Fibroblast of peridontal ligament (primary cell): ENCODE results near the gene ACKR3.

Experiments used
- DNase-seq: peaks from one replicate; pipeline ENCODE4 v3.0.0-alpha.2; 2010; ENCODE audit errors: extremely low read depth

The ACKR3 gene

GRCh38 chr2:236608188-236608525 lies 38.5 kb downstream of the ACKR3 start:
- no peak for DNase-seq

DNA sequence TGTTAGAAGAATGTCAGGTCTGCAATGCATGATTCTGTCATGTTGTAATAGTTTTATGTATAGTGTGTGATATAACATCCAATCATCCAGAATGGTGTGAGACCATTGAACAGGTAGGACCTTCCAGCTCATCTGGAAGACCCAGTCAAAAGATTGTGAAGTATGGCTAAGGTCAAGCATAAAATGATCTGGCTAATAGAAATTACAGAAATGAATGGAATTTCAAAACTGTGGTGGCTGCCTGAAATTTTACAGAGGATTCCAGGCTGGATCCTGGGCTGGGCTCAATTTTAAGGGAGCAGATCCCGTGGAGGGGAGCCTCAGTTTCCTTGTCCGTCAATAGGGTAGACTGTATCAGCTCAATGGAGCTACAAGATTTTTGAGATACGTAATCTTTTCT lies 39.1 kb downstream of the ACKR3 start:
- DNase-seq = no peak

DNA sequence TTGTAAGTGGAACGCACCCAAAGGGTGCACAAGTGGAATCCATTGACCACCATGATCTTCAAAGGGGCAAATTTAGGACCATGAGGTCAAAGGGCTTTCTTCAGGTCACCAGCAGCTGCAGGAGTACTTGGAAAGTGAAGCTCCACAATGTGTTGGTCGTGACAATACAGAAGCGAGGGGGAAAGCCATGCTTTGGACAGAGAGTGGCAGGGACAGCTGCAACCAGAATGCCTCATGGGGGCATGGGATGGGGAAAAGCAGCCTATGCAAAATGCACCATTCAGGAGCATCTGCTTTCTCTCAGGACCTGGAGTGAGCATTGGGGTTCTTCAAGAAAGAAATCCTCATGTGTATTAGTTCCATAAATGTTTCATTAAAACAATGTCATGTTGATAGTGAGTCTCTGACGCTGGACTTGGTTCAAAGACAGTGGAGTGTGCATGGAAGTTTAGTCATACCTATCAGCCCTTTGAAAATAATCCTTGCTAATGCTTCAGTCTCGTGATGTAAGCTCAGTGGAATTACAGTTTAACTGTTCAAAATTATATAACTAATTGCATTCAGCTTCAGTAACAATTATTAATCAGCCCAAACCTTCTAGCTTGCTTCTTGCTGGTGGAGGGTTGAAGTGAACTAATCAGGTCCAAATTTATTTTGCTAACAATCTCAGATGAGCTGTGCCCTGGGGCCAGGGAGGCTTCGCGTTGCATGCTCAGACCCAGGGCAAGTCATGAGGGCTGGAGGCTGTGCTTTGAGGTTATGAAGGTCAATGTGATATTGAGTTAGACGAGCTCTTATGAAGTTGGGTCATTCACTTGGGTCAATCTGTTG lies 41.6 kb downstream of the ACKR3 start:
- DNase-seq = no peak

- no peak for DNase-seq
These were observed 43.1 kb downstream of the ACKR3 start for GRCh38 chr2:236612737-236613136.

DNA sequence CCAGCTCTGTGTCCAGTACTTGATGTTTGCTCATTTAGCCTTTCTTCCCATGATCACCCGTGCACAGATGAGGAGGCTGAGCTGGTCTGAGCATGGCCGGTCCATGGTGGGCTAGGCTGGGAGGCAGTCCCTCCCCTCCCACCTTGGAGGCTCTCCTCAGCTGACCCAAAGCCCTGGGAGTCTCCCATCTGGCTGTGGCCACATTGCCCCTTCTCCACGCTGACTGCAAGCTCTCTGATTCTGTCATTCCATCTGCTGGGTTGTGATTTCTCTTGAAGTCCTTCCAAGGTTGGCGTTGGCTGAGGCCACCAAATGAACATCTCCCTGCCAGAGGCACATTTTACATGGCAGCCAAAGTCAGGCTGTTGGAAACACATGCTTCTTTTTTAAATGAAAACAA lies 44.0 kb downstream of the ACKR3 start:
- DNase-seq = no peak

GRCh38 chr2:236614551-236614950 lies 44.9 kb downstream of the ACKR3 start:
- DNase-seq = no peak

GRCh38 chr2:236616031-236616430 lies 46.4 kb downstream of the ACKR3 start:
- no peak for DNase-seq

DNA sequence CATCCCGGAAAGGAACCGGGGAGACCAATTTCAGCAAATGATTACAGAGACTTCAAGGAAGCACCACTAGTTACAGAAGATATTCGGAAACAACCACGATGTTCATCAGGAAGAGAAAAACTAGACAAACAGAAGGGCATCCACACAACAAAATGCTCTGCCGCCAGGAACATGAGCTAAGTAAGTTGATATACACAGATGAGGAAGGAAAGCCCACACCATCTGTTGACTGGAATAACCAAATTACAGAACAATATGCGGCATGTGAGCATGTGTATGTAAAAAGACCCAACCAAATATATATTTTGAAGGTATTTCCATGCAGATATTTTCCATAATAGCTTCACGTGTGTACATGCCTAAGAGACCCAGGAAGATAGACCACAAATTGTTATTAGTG lies 47.0 kb downstream of the ACKR3 start:
- DNase-seq = no peak

DNA sequence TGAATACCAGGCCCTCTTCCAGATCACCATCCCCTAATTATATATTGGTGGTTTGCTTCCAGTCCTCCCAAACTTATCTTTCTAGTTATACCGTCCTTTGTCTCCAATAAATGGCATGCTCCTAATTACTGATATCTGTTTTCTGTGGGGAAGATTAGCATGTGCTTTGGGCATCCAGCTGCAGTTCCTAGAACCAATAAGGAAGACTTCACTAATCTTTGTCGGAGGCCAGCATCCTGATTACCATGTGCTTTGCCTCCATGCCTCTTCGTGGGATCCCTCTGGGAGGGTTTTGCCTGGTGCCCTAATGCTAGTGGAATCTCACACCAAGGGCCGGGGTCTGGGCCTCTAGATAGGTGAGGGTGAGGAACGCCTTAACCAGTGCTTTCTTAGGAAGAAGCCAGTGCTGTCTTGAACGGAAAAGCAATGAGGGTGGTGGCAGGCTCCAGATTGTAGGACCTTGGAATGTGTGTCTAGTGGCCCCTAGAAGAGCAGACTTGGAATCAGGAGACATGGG lies 47.7 kb downstream of the ACKR3 start:
- no peak for DNase-seq

DNA sequence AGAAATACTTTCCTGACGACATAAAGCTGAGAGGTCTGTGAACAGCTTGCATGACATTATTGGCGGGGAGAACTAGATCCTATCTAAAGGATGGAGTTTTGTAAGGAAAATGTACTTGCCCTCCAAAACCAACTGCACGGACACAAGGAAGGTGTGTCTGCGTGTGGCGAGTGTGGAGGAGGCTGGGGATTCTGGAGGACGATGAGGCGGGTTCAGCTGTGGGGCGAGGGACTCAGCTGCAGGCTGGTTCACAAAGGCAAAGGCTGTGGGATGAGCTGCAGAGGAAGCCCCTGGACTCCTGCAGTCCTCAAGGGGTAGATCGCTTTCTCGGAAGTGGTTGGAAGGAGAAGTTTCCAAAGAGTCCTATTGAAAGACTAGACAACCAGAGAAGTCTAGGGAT lies 48.2 kb downstream of the ACKR3 start:
- DNase-seq = no peak

- no peak for DNase-seq
These were observed 48.7 kb downstream of the ACKR3 start for GRCh38 chr2:236618370-236618769.

GRCh38 chr2:236619910-236620612 lies 50.4 kb downstream of the ACKR3 start:
- no peak for DNase-seq

- DNase-seq = no peak
These were observed 52.2 kb downstream of the ACKR3 start for GRCh38 chr2:236621786-236622185.

DNA sequence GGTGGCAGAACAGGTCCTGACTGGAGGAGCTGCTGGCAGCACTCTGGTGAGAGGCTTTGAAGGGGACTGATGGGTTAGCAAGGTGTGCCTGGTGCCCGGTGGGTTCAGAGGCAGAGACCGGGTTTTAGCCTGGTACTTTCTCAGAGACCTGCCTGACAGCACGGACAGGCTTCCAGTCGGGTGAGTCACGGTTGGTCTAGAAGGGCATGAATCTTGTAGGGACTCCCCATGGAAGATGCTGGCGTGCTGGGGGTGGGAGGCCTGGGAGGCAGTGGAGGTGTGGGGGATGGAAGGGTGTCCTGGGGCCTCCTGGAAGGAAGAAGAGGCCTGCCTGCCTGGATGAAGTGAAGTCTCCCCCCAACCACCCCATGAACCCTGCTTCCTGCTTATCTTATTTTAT lies 52.6 kb downstream of the ACKR3 start:
- DNase-seq = no peak

DNA sequence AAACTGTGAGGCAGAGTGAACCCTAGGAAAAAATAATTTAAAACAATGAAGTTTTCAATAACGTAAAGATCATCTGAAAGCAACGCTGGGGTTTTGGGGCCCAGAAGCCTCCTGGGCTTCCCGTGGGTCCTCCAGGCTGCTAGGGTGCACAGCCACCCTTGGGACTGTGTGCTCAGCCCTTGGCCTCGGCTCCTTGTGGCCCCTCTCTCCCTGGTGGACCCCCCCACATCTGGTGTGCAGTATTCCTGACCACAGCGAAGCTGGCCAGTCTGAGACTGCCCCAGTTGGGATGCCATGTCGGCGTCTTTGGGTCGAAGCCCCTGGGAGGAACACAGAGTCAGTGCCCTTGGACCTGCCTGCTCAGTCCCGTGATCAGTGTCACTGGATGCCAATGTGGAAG lies 53.0 kb downstream of the ACKR3 start:
- DNase-seq = no peak

DNA sequence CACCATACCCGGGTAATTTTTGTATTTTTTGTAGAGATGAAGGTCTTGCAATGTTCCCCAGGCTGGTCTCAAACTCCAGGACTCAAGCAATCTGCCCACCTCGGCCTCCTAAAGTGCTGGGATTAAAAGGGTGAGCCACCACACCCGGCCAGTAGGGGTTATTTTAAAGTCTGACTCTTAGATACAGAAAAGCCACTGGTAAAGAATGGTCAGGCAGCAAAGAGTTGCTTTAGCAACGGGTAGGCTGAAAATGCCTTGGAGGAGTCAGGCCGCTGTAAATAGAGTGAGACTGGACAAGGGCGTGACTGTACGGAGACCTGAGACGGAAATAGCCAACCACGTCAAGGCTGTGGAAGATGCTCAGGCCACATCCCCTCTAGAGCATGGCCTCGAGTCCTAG lies 54.2 kb downstream of the ACKR3 start:
- no peak for DNase-seq

DNA sequence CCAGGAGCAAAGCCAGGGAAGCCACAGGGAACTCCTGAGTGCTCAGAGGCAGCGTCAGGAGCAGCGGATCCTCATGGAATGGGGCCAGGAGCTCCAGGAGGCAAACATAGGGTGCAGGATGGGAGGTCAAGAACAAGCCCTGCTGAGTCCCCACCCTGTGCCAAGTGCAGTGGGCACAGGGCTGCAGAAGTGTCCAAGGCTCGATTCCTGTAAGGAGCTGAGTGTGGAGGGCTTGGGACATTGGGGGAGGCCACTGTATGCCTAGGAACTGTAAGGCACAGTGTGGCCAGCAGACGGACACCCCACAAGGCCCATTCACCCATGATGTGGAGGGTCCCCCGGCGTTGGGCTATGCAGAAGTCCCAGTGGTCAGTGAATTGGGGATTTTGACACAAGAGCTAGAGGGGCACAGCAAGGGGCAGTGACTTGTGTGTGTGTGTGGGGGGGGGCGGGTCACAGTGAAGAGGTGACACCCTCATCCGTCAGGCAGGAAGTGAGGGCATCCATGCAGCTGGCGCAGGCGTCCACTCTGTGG lies 55.6 kb downstream of the ACKR3 start:
- no peak for DNase-seq

- DNase-seq = no peak
These were observed 56.9 kb downstream of the ACKR3 start for GRCh38 chr2:236626391-236627150.

DNA sequence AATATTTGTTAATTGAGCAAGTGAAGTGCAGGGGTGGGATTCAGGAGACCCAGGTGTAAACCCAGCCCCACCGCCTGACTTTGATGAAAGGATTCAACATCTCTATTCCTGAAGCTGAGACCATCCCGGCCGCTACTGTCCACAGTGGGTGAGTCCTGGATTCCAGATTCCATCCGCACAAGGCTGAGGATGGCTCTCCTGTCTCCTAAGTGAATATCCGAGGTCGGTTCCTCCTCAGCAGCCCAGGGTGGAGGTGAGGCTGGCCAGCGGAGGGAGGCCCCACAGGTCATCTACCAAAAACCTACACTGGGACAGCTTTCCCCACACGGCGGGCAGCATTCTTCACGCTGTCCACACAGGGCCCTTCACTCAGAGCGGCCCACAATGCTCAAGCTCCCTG lies 57.6 kb downstream of the ACKR3 start:
- DNase-seq = no peak

GRCh38 chr2:236627841-236628240 lies 58.2 kb downstream of the ACKR3 start:
- DNase-seq = no peak

DNA sequence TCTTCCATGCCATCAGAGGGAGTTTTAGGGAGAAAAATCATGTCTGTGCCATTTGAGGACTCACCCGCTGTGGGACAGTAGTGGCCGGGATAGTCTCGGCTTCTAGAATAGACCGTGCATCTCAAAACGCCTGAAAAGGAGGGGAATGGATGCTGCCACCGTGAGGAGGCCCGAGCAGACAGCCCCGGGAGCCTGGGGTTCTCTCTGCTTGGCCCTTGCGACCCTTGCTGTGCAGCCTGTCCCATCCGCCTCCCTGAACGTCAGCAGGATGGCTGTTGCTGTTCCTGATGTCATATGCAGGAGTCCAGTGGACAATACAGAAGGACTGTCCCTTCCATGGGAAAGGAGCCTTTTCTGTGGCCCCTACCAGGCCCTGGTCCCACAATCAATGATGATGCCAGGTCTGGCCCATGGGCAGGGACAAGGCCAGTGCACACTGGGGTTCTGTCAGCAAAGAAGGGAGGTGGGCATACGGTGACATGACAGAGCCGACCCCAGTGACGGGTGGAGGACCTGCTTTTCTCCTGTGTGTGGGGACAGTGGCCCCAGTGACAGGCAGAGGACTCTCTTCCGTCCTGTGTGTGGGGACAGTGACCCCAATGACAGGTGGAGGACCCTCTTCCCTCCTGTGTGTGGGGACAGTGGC lies 58.8 kb downstream of the ACKR3 start:
- DNase-seq = no peak
